ENCODE data around the gene ITSN2. TPM values are rescaled to one million over a fixed set of nuclear protein-coding genes. Genes with fewer than 3 reads are reported as not detected.

The ITSN2 gene
- total RNA-seq, 1 experiment from 2014 or later, result 10.3 TPM

DNA sequence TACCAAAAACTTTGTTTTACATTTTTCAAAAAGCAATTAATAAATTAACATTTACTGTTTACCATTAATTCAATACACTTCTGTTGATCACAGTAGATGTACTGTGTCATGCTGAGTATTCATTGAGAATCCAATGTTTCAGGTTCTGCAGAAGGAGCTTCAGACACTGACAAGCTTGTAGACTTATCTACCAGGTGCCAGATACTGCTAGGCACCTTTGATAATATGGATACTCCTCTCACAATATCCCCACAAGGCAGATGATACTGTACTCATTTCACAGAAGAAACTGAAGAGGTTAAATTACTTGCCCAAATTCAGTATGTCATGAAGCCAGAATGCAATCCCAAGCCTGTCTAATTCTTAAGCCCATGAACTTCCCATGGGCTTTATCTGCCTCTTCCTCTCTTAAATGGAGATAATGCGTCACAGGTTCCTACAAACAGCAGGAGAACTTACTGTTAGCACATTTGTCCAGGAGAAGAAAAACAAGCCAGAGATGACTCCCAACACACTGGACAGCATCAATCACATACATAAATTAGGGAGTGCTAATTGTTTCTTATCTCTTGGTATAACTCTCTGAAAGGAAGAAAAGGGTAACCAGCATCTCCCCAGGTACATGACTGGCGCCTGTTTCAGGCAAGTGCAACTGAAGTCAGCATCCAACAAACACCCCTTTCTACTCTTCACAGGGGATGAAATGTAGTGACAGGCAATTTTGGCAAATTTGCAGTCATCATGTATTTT, 27.4 kb downstream of the ITSN2 start:
- H3K4me3 ChIP-seq (ENCODE audit: insufficient read depth, low read depth, low read length), result no peak overlapping the region
- H3K27me3 ChIP-seq (ENCODE audit: control insufficient read depth, insufficient read depth, low read length), result no peaks in the 10 kb centered on the region
- DNase-seq, result no peak
- no peaks in the 10 kb centered on the region for H3K36me3 ChIP-seq (replicated peaks; ENCODE audit: control insufficient read depth, insufficient read depth, low read length)

GRCh38 chr2:24330161-24330560, 30.2 kb downstream of the ITSN2 start:
- Histone ChIP-seq H3K27me3 (ENCODE audit: control insufficient read depth, insufficient read depth, low read length) (no peaks in the 10 kb centered on the region), H3K36me3 (replicated peaks; ENCODE audit: control insufficient read depth, insufficient read depth, low read length) (no peaks in the 10 kb centered on the region), H3K4me3 (ENCODE audit: insufficient read depth, low read depth, low read length) (no peak overlapping the region)
- DNase-seq, result no peak

DNA sequence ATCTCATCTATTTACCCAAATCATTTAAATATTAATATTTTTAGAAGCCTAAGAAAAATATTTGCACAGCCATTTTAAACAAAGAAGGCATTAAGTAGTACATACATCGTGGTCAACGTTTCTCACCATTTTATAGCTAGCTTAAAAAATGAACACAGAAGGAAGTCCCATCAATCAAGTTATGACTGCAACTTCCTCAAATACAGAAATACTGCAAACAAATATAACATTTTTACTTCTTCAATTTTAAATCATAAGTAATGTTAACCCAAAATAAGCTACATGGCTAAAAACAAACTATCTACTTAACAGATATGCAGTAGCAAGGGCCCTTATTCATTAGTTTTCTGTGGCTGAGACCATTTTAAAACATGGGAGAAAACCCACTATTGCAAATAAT, 30.6 kb downstream of the ITSN2 start:
- Histone ChIP-seq H3K27me3 (ENCODE audit: control insufficient read depth, insufficient read depth, low read length) (no peaks in the 10 kb centered on the region), H3K36me3 (replicated peaks; ENCODE audit: control insufficient read depth, insufficient read depth, low read length) (no peaks in the 10 kb centered on the region), H3K4me3 (ENCODE audit: insufficient read depth, low read depth, low read length) (no peak overlapping the region)
- DNase-seq, result no peak

DNA sequence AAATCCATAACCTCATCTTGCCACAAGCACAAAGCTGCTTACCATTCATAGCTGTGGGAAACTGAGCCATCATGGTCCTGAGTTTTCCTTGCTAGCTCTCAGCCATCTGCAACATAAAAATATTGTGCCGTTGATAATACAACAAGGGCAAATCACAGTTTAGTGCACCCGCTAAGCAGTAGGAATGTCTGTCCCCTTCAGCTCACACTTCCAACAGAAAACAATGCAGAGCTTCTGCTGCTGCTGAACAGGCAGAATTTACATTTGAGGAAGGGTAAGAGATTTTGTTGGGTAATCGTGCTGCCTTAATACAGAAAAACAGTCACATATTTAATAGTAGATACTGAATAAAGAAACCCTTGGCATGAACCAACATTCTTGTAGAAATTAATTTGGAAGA, 32.3 kb downstream of the ITSN2 start:
- Histone ChIP-seq H3K4me3 (ENCODE audit: insufficient read depth, low read depth, low read length) (no peak overlapping the region), H3K36me3 (replicated peaks; ENCODE audit: control insufficient read depth, insufficient read depth, low read length) (no peaks in the 10 kb centered on the region)
- no peak for DNase-seq

DNA sequence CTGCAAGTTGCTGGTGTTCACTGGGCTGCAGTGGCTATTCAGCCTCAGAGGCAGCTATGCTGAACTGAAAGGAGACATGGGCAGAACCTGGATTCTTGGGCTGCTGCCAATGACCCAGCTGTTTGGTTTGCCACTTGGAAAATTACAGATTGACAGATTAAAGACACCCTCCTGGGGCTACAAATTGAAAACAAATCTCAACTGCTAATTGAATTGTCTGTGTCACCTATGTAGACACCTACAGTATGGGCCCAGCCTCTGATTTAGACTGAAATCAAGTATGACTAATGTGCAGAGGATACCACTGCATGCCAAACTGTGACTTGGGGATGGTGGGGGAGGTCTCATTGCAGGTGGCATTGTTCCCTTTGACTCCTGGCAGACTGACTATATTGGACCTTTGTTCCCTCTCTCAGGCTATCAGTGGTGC, 42.8 kb downstream of the ITSN2 start:
- Histone ChIP-seq H3K4me3 (ENCODE audit: insufficient read depth, low read depth, low read length) (no peak overlapping the region), H3K27me3 (ENCODE audit: control insufficient read depth, insufficient read depth, low read length) (no peaks in the 10 kb centered on the region), H3K36me3 (replicated peaks; ENCODE audit: control insufficient read depth, insufficient read depth, low read length) (no peaks in the 10 kb centered on the region)
- no peak for DNase-seq

More for the DNA sequence above, 32.3 kb downstream of the ITSN2 start:
- H3K27me3 ChIP-seq (ENCODE audit: control insufficient read depth, insufficient read depth, low read length), result no peaks in the 10 kb centered on the region

DNA sequence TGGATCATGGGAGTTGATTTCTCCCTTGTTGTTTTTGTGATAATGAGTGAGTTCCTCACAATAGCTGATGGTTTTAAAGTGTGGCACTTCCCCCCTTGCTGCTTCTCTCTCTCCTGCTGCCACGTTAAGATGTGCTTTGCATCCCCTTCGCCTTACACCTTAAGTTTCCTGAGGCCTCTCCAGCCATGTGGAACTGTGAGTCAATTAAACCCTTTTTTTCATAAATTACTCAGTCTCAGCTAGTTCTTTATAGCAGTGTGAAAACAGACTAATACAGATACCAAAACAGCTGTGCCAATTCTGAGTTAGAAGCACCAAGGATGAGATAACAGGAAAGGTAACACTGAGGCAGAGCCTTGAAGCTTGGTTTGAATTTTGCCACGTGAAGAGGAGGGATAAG, 44.7 kb downstream of the ITSN2 start:
- no peak overlapping the region for H3K4me3 ChIP-seq (ENCODE audit: insufficient read depth, low read depth, low read length)
- no peaks in the 10 kb centered on the region for H3K27me3 ChIP-seq (ENCODE audit: control insufficient read depth, insufficient read depth, low read length)
- no peak for DNase-seq
- no peaks in the 10 kb centered on the region for H3K36me3 ChIP-seq (replicated peaks; ENCODE audit: control insufficient read depth, insufficient read depth, low read length)

GRCh38 chr2:24313744-24314632, 46.3 kb downstream of the ITSN2 start:
- DNase-seq, result no peak
- peaks cover 1% of the 10 kb centered on the region for H3K36me3 ChIP-seq (replicated peaks; ENCODE audit: control insufficient read depth, insufficient read depth, low read length)

DNA sequence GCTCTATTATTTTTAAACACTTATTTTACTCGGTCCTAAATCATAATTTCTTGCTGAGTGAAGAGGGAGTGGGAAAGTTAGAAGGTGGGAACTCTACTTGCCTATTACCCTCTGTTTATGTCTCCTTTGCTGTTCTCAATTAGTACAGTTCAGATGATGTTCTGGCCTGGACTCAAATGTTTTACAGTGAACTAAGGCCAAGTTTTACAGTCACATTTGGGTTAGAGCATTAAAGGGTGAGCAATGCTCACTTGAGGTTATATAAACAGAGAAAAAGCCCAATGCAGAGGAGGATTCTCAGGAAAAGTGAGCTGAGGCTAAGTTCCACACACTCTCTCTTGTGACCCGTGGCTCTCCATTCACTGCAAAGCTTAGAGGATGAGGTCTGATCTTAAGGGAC, 52.4 kb downstream of the ITSN2 start:
- H3K36me3 ChIP-seq (replicated peaks; ENCODE audit: control insufficient read depth, insufficient read depth, low read length), result peaks cover 2% of the 10 kb centered on the region
- no peak for DNase-seq

More at GRCh38 chr2:24313744-24314632, 46.3 kb downstream of the ITSN2 start:
- H3K4me3 ChIP-seq (ENCODE audit: insufficient read depth, low read depth, low read length), result no peak overlapping the region
- no peaks in the 10 kb centered on the region for H3K27me3 ChIP-seq (ENCODE audit: control insufficient read depth, insufficient read depth, low read length)

GRCh38 chr2:24304631-24305030, 55.7 kb downstream of the ITSN2 start:
- H3K36me3 ChIP-seq (replicated peaks; ENCODE audit: control insufficient read depth, insufficient read depth, low read length), result peaks cover 2% of the 10 kb centered on the region
- no peak overlapping the region for H3K4me3 ChIP-seq (ENCODE audit: insufficient read depth, low read depth, low read length)
- H3K27me3 ChIP-seq (ENCODE audit: control insufficient read depth, insufficient read depth, low read length), result no peaks in the 10 kb centered on the region
- no peak for DNase-seq

More for the DNA sequence above, 52.4 kb downstream of the ITSN2 start:
- Histone ChIP-seq H3K27me3 (ENCODE audit: control insufficient read depth, insufficient read depth, low read length) (no peaks in the 10 kb centered on the region), H3K4me3 (ENCODE audit: insufficient read depth, low read depth, low read length) (no peak overlapping the region)

- H3K4me3 ChIP-seq (ENCODE audit: insufficient read depth, low read depth, low read length), result no peak overlapping the region
- peaks cover 2% of the 10 kb centered on the region for H3K36me3 ChIP-seq (replicated peaks; ENCODE audit: control insufficient read depth, insufficient read depth, low read length)
- DNase-seq, result peak; percentile 13
- no peaks in the 10 kb centered on the region for H3K27me3 ChIP-seq (ENCODE audit: control insufficient read depth, insufficient read depth, low read length)
Measured at GRCh38 chr2:24304098-24304497, 56.2 kb downstream of the ITSN2 start.

DNA sequence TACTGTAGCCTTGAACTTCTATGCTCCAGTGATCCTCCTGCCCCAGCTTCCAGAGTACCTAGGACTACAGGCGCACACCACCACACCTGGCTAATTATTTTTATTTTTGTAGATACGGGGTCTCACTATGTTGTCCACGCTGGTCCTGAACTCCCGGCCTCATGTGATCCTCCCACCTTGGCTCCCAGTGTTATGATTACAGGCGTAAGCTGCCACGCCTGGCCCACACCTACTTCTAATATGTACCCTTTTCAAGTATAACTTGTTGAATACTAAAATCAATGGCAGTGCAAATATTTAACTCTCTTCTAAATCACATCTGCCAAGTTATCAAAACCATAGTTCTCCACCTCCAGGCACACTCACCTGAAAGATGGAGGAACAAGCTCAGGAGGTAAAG, 58.7 kb downstream of the ITSN2 start:
- H3K36me3 ChIP-seq (replicated peaks; ENCODE audit: control insufficient read depth, insufficient read depth, low read length), result peaks cover 1% of the 10 kb centered on the region; the same call in 1 of the 2 replicates
- DNase-seq, result no peak
- no peak overlapping the region for H3K4me3 ChIP-seq (ENCODE audit: insufficient read depth, low read depth, low read length)
- no peaks in the 10 kb centered on the region for H3K27me3 ChIP-seq (ENCODE audit: control insufficient read depth, insufficient read depth, low read length)

GRCh38 chr2:24297663-24298062, 62.7 kb downstream of the ITSN2 start:
- peaks cover 1% of the 10 kb centered on the region for H3K36me3 ChIP-seq (replicated peaks; ENCODE audit: control insufficient read depth, insufficient read depth, low read length)

GRCh38 chr2:24287171-24287570, 73.2 kb downstream of the ITSN2 start:
- Histone ChIP-seq H3K4me3 (ENCODE audit: insufficient read depth, low read depth, low read length) (no peak overlapping the region), H3K36me3 (replicated peaks; ENCODE audit: control insufficient read depth, insufficient read depth, low read length) (no peaks in the 10 kb centered on the region), H3K27me3 (ENCODE audit: control insufficient read depth, insufficient read depth, low read length) (no peaks in the 10 kb centered on the region)
- no peak for DNase-seq

More at GRCh38 chr2:24297663-24298062, 62.7 kb downstream of the ITSN2 start:
- no peak for DNase-seq
- H3K27me3 ChIP-seq (ENCODE audit: control insufficient read depth, insufficient read depth, low read length), result no peaks in the 10 kb centered on the region
- no peak overlapping the region for H3K4me3 ChIP-seq (ENCODE audit: insufficient read depth, low read depth, low read length)

- no peaks in the 10 kb centered on the region for H3K36me3 ChIP-seq (replicated peaks; ENCODE audit: control insufficient read depth, insufficient read depth, low read length)
- no peaks in the 10 kb centered on the region; the same call in 1 of the 2 replicates for H3K27me3 ChIP-seq (ENCODE audit: control insufficient read depth, insufficient read depth, low read length)
- H3K4me3 ChIP-seq (ENCODE audit: insufficient read depth, low read depth, low read length), result no peak overlapping the region
- no peak for DNase-seq
Measured at GRCh38 chr2:24285484-24286152, 74.7 kb downstream of the ITSN2 start.
